Measurements from ENCODE around the gene PDE6G. TPM values are rescaled to one million over a fixed set of nuclear protein-coding genes. Genes with fewer than 3 reads are reported as not detected.

Gene PDE6G
- total RNA-seq, 1 donor from 2014 or later, result 0.83 TPM

DNA sequence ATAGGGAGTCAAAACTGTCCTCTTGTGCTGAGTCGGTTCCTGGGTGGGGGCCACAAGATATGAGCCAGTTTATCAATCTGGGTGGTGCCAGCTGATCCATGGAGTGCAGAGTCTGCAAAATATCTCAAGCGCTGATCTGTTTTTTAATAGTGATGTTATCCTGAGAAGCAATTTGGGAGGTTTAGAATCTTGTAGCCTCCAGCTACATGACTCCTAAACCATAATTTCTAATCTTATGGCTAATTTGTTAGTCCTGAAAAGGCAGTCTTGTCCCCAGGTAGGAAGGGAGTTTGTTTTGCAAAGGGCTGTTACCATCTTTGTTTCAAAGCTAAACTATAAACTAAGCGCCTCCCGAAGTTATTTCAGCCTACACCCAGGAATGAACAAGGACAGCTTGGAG lies 17.7 kb downstream of the PDE6G start:
- DNase-seq (ENCODE audit: extremely low spot score, unreplicated experiment), result no peak
- Mint-ChIP-seq H3K4me1 (ENCODE audit: unreplicated experiment) (peaks cover 24% of the 10 kb centered on the region), H3K4me3 (ENCODE audit: unreplicated experiment) (peak overlapping the region; percentile 24), H3K27ac (ENCODE audit: unreplicated experiment) (no peak overlapping the region), H3K27me3 (ENCODE audit: unreplicated experiment) (no peaks in the 10 kb centered on the region), H3K9me3 (ENCODE audit: unreplicated experiment) (no peaks in the 10 kb centered on the region), H3K36me3 (ENCODE audit: unreplicated experiment) (no peaks in the 10 kb centered on the region)
- TF ChIP-seq CTCF (IDR thresholded peaks at IDR 0.05), result no peak

DNA sequence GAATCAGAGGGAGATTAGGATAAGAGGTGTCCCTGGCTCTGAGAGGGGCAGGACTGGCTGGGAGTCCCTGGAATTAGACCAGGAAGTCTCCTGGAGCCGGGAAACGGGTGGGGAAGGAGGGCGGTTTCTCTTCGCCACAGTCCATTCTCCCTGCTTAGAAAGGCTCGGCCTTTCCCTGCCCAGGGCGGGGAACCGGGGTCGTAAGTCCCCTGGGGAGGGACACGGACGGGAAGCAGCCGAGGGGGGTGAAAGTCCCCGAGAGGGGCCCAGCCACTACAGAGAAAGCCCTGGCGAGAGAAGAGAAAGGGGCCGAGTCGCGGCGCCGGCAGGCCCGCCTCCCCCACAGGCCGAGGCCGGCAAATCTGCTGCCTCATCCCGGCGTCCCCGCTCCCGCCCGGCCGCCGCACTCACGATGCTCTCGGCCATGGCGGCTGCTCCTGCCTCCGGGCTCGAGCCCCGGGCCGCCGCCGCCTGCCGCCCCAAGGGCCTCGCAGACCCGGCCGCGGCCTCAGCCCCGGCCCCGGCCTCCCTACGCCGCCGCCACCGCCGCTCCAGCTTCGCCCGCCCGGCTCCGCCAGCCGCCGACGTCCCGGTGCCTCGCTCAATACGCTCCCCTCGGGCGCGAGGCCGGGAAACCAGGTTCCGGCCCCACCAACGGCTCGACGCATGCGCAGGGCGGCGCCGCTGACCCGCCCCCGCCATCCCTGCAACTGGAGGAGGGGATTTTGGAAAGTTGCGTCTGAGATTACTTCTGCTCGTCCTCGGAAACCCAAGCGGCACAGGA lies 19.6 kb downstream of the PDE6G start, which contains the start of the genes NPLOC4 and TSPAN10:
NPLOC4 (minus strand) TSS at position 608 of the 784 bp plus-strand sequence; CDS start at position 426, 182 bp downstream.
TSPAN10 (plus strand) TSS at position 692 of the 784 bp plus-strand sequence. CDS start 5,217 bp downstream, outside the sequence.
- Mint-ChIP-seq H3K4me3 (ENCODE audit: unreplicated experiment) (peak within 1 kb of the TSS; percentile 95), H3K4me1 (ENCODE audit: unreplicated experiment) (peaks cover 25% of the 10 kb centered on the region), H3K27ac (ENCODE audit: unreplicated experiment) (peak within 1 kb of the TSS; percentile 94), H3K36me3 (ENCODE audit: unreplicated experiment) (peaks cover 4% of the 10 kb centered on the region), H3K9me3 (ENCODE audit: unreplicated experiment) (no peaks in the 10 kb centered on the region), H3K27me3 (ENCODE audit: unreplicated experiment) (no peaks in the 10 kb centered on the region)
- no peak for TF ChIP-seq CTCF (IDR thresholded peaks at IDR 0.05)
- peak; percentile 97 for DNase-seq (ENCODE audit: extremely low spot score, unreplicated experiment)

DNA sequence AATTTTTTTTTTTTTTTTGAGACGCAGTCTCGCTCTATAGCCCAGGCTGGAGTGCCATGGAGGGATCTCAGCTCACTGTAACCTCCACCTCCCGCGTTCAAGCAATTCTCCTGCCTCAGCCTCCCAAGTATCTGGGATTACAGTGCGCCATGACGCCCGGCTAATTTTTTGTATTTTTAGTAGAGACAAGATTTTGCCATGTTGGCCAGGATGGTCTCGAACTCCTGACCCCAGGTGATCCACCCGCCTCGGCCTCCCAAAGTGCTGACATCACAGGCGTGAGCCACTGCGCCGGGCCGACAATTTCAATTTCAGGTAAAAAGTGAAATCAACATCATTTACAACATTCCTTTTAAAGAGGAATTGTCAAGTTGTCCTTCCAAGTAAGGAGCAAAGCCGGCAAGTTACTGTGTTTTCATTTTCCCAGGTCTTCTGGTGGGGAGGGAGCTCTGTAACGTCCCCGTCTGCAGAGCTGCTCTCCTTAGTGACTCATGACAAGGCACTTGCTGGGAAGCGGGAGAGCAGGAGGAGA lies 20.3 kb downstream of the PDE6G start:
- H3K9me3 Mint-ChIP-seq (ENCODE audit: unreplicated experiment), result no peaks in the 10 kb centered on the region
- peak overlapping the region; percentile 95 for H3K4me3 Mint-ChIP-seq (ENCODE audit: unreplicated experiment)
- peaks cover 23% of the 10 kb centered on the region for H3K4me1 Mint-ChIP-seq (ENCODE audit: unreplicated experiment)
- peak overlapping the region; percentile 94 for H3K27ac Mint-ChIP-seq (ENCODE audit: unreplicated experiment)
- no peaks in the 10 kb centered on the region for H3K27me3 Mint-ChIP-seq (ENCODE audit: unreplicated experiment)
- no peak for DNase-seq (ENCODE audit: extremely low spot score, unreplicated experiment)
- no peak for TF ChIP-seq CTCF (IDR thresholded peaks at IDR 0.05)
- H3K36me3 Mint-ChIP-seq (ENCODE audit: unreplicated experiment), result peaks cover 4% of the 10 kb centered on the region

GRCh38 chr17:81635431-81635830 lies 20.9 kb downstream of the PDE6G start:
- no peak for DNase-seq (ENCODE audit: extremely low spot score, unreplicated experiment)
- no peaks in the 10 kb centered on the region for H3K27me3 Mint-ChIP-seq (ENCODE audit: unreplicated experiment)
- TF ChIP-seq CTCF (IDR thresholded peaks at IDR 0.05), result no peak
- H3K4me3 Mint-ChIP-seq (ENCODE audit: unreplicated experiment), result peak overlapping the region; percentile 95
- no peaks in the 10 kb centered on the region for H3K9me3 Mint-ChIP-seq (ENCODE audit: unreplicated experiment)
- peaks cover 23% of the 10 kb centered on the region for H3K4me1 Mint-ChIP-seq (ENCODE audit: unreplicated experiment)
- peaks cover 4% of the 10 kb centered on the region for H3K36me3 Mint-ChIP-seq (ENCODE audit: unreplicated experiment)
- H3K27ac Mint-ChIP-seq (ENCODE audit: unreplicated experiment), result peak overlapping the region; percentile 94

DNA sequence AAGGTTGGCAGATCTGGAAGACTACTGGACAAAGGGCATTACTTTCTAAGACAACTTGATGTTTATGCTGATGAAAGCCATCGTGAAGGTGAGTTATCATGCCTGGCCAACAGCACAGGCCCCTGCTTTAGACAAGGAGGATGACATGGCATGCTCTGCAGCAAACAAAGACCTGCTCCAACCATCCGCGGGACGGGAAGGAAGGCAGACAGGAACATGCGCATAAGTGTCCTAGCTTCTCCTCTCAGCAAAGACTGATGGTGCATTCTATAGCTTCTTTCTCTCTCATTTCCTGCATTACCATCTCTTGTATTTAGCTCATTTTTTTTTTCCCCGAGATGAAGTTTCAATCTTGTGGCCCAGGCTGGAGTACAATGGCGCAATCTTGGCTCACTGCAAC lies 24.9 kb downstream of the PDE6G start:
- no peak for DNase-seq (ENCODE audit: extremely low spot score, unreplicated experiment)
- Mint-ChIP-seq H3K27me3 (ENCODE audit: unreplicated experiment) (no peaks in the 10 kb centered on the region), H3K27ac (ENCODE audit: unreplicated experiment) (no peak overlapping the region), H3K4me1 (ENCODE audit: unreplicated experiment) (peaks cover 19% of the 10 kb centered on the region), H3K4me3 (ENCODE audit: unreplicated experiment) (no peak overlapping the region), H3K9me3 (ENCODE audit: unreplicated experiment) (no peaks in the 10 kb centered on the region), H3K36me3 (ENCODE audit: unreplicated experiment) (peaks cover 24% of the 10 kb centered on the region)
- no peak for TF ChIP-seq CTCF (IDR thresholded peaks at IDR 0.05)
